Left lung (tissue), 10 donors: ENCODE data around the gene TRIL. TPM values are rescaled to one million over a fixed set of nuclear protein-coding genes. Genes with fewer than 3 reads are reported as not detected.
A peak's percentile ranks its signal among the peaks of the same experiment; 100 is the strongest.

Experiments
- ATAC-seq: fragments of 200-7000 bp; cut with Tn5 transposase; one replicate; pipeline ENCODE4 v1.9.1; 2020; ENCODE audit warnings: moderate library complexity
- DNase-seq, 4 donors: peaks; one replicate each; pipeline ENCODE4 v3.0.0-alpha.2; 2013 to 2020
- H3K27ac ChIP-seq, 2 donors: fragments of 200-600 bp; sonication (generic) in 1 of 2; one replicate each; pipeline versions ENCODE4 v1.5.0 to v1.8.0; 2020 to 2021
- H3K27me3 ChIP-seq, 2 donors: fragments of 200-600 bp; sonication (generic) in 1 of 2; one replicate each; pipeline versions ENCODE4 v1.5.0 to v1.8.0; 2020 to 2021
- H3K36me3 ChIP-seq, 2 donors: fragments of 200-600 bp; sonication (generic) in 1 of 2; one replicate each; pipeline versions ENCODE4 v1.5.0 to v1.8.0; 2020 to 2021
- H3K4me1 ChIP-seq, 2 donors: fragments of 200-600 bp; one replicate each; pipeline ENCODE4 v1.8.0; 2021
- H3K4me3 ChIP-seq, 2 donors: fragments of 200-600 bp; sonication (generic) in 1 of 2; one replicate each; pipeline versions ENCODE4 v1.5.0 to v1.8.0; 2020 to 2021; ENCODE audit warnings: mild to moderate bottlenecking in 1 of 2
- H3K9me3 ChIP-seq, 2 donors: fragments of 200-600 bp; sonication (generic) in 1 of 2; one replicate each; pipeline versions ENCODE4 v1.5.0 to v1.8.0; 2020 to 2021
- intact Hi-C, 2 donors: fragments of 100-400 bp; cut with DNase I; formaldehyde crosslinking; loops; one replicate each; pipeline versions ENCODE4 v1.11.2 to v1.14.2; 2022
- polyA plus RNA-seq, 6 donors: library from polyadenylated mRNA; unstranded; fragments of 120-200 nt; gene quantifications; one replicate each; pipeline ENCODE4 v1.2.1, GENCODE V29; 2013; ENCODE audit not compliant: insufficient read length in 6 of 6
- total RNA-seq, 2 donors: library from RNA; stranded (reverse); fragmentation: NEBNext Ultra II Directional; extraction: Animal tissue kit (Norgen Biotek cat#: 25700); gene quantifications; one replicate each; pipeline ENCODE4 v1.2.1, GENCODE V29; 2021
- TF ChIP-seq, protein P1 (sequence below), 2 donors: fragments of 200-600 bp; sonication (generic) in 1 of 2; IDR thresholded peaks; one replicate each; pipeline versions ENCODE4 v1.5.0 to v1.8.0; 2021; ENCODE audit warnings: antibody characterized with exemption in 2 of 2
- donor health status: DM: no; HTN: yes; CAD: no.
- donor health status: DM: no; HTN: no; CAD: no.

TRIL gene
- total and polyA plus RNA-seq, 8 donors: 2.9 to 58.2 (median 48.7) TPM

DNA sequence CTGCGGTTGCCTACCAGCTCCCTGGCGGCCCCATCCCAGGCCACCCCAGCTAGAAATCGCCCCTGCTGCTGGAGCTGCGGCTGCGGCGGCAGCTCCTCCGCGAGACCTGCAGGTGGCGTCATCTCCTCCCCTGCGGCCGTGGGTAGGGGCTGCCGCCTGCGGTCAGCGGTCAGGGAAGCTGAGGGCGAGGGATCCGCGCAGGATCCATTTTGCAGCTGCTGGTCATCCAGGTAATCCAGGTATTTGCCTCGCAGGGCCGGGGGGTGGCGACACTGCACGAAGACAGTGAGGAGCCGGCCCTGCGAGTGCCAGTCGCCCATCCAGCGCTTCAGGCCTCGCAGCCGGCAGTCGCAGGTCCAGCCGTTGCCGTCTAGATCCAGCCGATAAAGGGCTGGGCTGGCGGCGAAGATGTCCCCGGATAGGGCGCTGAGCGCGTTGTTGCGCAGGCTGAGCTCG is 1.5 kb downstream of the TRIL start:
- Histone ChIP-seq H3K36me3 (no peaks in the 10 kb centered on the region), H3K27me3 (peaks cover 17 to 66% of the 10 kb centered on the region in 2 donors), H3K4me1 (peaks cover 32 to 41% of the 10 kb centered on the region in 2 donors), H3K4me3 (peak overlapping the region; percentile 40 to 43), H3K27ac (no peak overlapping the region), H3K9me3 (no peaks in the 10 kb centered on the region)
- peak; percentile 65 for ATAC-seq
- intact Hi-C loops: loop anchor here in 1 of 2 donors (10.0 kb wide), 1 partner anchor 148 kb away; no protein-coding TSS in a partner anchor
- TF ChIP-seq, protein P1, sequence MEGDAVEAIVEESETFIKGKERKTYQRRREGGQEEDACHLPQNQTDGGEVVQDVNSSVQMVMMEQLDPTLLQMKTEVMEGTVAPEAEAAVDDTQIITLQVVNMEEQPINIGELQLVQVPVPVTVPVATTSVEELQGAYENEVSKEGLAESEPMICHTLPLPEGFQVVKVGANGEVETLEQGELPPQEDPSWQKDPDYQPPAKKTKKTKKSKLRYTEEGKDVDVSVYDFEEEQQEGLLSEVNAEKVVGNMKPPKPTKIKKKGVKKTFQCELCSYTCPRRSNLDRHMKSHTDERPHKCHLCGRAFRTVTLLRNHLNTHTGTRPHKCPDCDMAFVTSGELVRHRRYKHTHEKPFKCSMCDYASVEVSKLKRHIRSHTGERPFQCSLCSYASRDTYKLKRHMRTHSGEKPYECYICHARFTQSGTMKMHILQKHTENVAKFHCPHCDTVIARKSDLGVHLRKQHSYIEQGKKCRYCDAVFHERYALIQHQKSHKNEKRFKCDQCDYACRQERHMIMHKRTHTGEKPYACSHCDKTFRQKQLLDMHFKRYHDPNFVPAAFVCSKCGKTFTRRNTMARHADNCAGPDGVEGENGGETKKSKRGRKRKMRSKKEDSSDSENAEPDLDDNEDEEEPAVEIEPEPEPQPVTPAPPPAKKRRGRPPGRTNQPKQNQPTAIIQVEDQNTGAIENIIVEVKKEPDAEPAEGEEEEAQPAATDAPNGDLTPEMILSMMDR (IDR thresholded peaks at IDR 0.05): peak in 1 of 2 donors; percentile 43
- DNase-seq: peak; percentile 65 to 86 (median 80)

DNA sequence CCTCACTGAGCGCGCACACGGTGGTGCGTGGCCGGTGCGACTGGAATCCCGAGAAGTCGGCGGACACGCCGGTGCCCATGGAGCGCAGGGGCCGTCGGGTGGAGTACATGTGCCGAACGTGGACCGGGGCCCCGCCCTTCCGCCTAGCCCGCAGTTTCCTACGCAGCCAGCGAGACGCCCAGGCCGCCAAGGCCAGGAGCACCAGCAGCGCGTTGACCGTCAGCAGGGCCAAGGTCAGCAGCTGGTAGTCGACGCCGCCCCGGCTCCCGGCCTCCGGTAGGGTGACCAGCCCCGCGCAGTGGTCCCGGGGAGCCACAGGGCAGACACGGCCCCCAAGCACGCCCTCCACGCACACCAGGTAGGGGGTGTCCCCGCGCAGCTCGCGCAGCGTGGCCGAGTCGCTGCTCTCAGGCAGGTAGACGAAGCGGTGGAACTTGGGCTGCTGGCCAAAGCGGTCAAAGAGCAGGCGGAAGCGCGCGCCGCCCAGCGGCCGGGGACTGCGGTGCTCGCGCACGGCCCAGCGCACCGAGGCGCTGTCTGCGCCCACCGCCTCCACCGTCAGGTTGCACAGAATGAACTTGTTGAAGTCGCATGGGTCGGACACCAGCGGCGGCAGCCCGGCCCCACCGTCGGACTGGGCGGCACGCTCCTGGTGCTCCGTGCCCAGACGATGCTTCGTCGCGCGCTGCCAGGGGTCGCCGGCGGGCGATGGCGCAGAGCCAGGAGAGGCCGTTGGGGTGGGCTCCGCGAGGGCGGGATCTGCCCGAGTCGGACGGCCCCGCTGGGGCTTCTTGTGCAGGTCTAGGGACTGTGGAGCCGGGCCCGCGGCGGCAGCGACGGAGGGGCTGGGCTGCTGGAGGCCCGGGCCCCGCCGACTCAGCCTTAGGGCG is 2.2 kb downstream of the TRIL start:
- peak overlapping the region; percentile 40 to 43 for H3K4me3 ChIP-seq
- intact Hi-C loops: loop anchor here in 1 of 2 donors (10.0 kb wide), 1 partner anchor 149 kb away; no protein-coding TSS in a partner anchor
- peaks cover 17 to 66% of the 10 kb centered on the region in 2 donors for H3K27me3 ChIP-seq
- TF ChIP-seq, protein P1 (IDR thresholded peaks at IDR 0.05): peak; percentile 40 to 58
- DNase-seq (peak; percentile 71 to 91 (median 82)), ATAC-seq (peak; percentile 77)
- H3K9me3 ChIP-seq: no peaks in the 10 kb centered on the region
- H3K36me3 ChIP-seq: no peaks in the 10 kb centered on the region
- H3K4me1 ChIP-seq: peaks cover 32 to 41% of the 10 kb centered on the region in 2 donors
- no peak overlapping the region for H3K27ac ChIP-seq

DNA sequence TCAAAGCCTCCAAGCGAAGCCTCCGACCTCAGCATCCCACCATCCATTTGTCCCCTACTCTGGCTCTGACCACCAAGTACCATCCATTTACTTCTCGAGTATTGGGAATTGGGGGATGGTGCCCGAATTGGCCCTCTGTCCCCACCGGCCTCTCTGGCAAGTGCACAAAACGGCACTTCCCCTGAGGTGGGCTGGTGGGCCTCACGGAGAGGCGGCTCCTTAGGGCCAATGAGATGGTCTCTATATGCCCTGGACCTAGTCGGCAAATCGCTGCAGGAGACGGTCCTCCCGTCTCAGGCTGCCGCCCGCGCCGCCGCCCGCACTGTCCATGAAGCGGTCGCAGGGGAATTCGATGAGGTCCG is 2.8 kb downstream of the TRIL start:
- Histone ChIP-seq H3K27ac (no peak overlapping the region), H3K4me1 (peaks cover 32 to 41% of the 10 kb centered on the region in 2 donors), H3K9me3 (no peaks in the 10 kb centered on the region), H3K27me3 (peaks cover 17 to 66% of the 10 kb centered on the region in 2 donors), H3K4me3 (peak overlapping the region; percentile 40 to 43), H3K36me3 (no peaks in the 10 kb centered on the region)
- DNase-seq: no peak
- TF ChIP-seq, protein P1 (IDR thresholded peaks at IDR 0.05): no peak
- intact Hi-C loops: loop anchor here in 1 of 2 donors (10.0 kb wide), 1 partner anchor 149 kb away; no protein-coding TSS in a partner anchor
- ATAC-seq: no peak

DNA sequence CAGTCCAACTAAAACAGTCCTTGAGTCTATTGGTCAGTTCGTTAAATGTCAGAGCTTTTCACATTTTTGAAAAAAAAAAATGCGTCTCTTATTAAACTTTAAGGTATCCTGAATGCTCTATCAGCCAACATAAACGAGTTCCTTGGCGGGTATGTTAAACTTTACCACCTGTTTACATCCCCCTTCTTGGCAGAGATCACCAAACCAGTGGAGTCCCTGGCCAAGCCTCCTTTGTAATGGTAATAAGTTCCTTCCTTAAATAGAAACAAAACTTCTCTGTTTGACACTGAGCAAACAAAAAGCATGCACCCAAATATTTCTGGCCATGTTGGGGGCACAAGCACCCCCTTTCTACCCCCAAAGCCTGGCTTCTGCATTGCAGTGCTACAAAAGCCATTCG is 3.2 kb downstream of the TRIL start:
- Histone ChIP-seq H3K4me3 (no peak overlapping the region), H3K27me3 (peaks cover 17 to 63% of the 10 kb centered on the region in 2 donors), H3K9me3 (no peaks in the 10 kb centered on the region), H3K36me3 (no peaks in the 10 kb centered on the region), H3K27ac (no peak overlapping the region), H3K4me1 (peaks cover 32 to 41% of the 10 kb centered on the region in 2 donors)
- intact Hi-C loops: loop anchor here in 1 of 2 donors (10.0 kb wide), 1 partner anchor 150 kb away; no protein-coding TSS in a partner anchor
- no peak for ATAC-seq
- DNase-seq: no peak
- TF ChIP-seq, protein P1 (IDR thresholded peaks at IDR 0.05): no peak

DNA sequence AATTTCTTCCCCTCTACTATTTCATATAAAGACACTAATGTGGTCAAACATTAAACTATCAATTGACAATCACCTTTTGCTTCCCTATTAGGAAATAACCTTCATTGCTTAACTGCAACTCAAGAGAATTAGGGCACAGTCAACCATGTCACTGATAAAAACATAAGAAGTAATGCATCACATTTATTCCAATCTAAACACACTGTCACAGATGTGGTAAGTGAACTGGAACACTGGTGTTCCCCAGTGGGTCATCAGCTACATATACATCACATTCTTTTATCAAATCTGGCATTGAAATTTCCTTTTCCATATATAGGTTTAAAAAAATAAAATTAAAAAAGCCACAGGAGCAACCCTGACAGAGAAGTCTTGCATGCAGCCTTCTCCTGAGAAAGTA is 3.7 kb downstream of the TRIL start:
- TF ChIP-seq, protein P1 (IDR thresholded peaks at IDR 0.05): no peak
- no peaks in the 10 kb centered on the region for H3K36me3 ChIP-seq
- no peak for ATAC-seq
- intact Hi-C loops: loop anchor here in 1 of 2 donors (10.0 kb wide), 1 partner anchor 150 kb away; no protein-coding TSS in a partner anchor
- H3K9me3 ChIP-seq: no peaks in the 10 kb centered on the region
- H3K4me3 ChIP-seq: no peak overlapping the region
- peaks cover 32 to 41% of the 10 kb centered on the region in 2 donors for H3K4me1 ChIP-seq
- H3K27me3 ChIP-seq: peaks cover 17 to 60% of the 10 kb centered on the region in 2 donors
- no peak overlapping the region for H3K27ac ChIP-seq
- DNase-seq: no peak
